KOPT-K1 (cell line): ENCODE results near the gene MARCHF10.

ENCODE experiments used
- H3K27ac ChIP-seq: fragments of 200-600 bp; sonication (generic); 2 replicates; pipeline ENCODE4 v1.5.1; 2016; ENCODE audit warnings: antibody characterized with exemption, mild to moderate bottlenecking, low read depth, low read length; ENCODE audit not compliant: poor library complexity, severe bottlenecking
- H3K36me3 ChIP-seq: fragments of 200-600 bp; sonication (generic); 2 replicates; pipeline ENCODE4 v1.5.1; 2017; ENCODE audit warnings: antibody characterized with exemption, mild to moderate bottlenecking, low read length, moderate library complexity; ENCODE audit not compliant: insufficient read depth
- H3K9me3 ChIP-seq: fragments of 200-600 bp; sonication (generic); 2 replicates; pipeline ENCODE4 v1.5.1; 2017; ENCODE audit warnings: antibody characterized with exemption, low read length, mild to moderate bottlenecking; ENCODE audit not compliant: insufficient read depth, poor library complexity, severe bottlenecking

Gene MARCHF10

DNA sequence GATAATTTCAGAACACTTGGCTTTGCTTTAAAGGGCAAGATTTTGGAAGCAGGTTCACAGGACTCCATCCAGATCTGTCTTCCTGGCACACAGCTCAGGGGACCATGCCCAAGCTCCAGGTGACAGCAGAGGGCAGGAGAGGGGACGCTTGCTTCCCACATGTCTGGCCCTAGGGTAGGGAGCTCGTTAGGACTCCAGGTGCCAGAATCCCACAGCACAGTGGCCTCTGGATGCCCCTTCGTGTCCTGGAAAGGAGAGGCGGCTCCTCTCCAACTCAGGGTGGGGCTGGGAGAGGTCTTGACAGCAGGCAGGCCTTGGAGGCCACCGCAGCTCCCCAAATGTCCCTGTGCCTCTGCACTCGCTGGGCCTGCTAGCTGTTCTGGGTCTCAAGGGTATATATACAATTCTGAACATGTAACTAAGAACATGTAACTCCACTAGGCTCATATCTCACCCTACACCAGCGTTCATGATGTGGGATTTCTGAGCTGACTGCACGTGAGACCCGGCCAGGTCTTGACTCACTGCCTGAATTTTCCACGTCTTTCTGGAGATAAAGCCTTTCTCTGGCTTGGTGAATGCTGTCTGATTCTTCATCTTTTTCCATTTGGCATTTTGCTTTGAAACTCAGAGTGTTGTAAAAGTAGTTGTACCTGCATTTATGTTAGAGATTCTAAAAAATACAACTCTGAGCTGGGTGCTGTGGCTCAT lies 52.8 kb downstream of the MARCHF10 start:
- H3K27ac ChIP-seq: no peak overlapping the region
- H3K9me3 ChIP-seq: no peaks in the 10 kb centered on the region

GRCh38 chr17:62754631-62755030 lies 53.5 kb downstream of the MARCHF10 start:
- Histone ChIP-seq H3K27ac (no peak overlapping the region), H3K36me3 (no peaks in the 10 kb centered on the region), H3K9me3 (no peaks in the 10 kb centered on the region)

More for the DNA sequence above, 52.8 kb downstream of the MARCHF10 start:
- H3K36me3 ChIP-seq: no peaks in the 10 kb centered on the region

DNA sequence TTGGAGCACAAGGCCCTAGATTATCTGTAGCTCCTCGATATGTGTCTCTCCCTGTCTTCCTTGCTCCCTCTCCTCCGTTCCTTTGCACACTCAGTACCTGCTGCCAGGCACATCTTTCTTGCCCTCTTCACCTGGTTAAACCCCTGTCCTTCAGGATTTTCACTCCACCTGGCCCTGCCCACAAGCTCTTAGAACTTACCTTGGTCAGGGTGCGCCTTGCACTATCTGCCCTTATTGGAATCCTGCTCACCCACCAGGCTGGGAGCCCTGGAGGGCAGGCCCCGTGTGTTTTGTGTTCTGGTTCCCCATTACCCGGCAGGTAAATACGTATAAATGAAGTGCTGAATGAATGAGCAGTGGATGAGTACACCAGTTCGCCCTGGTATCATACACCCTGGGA lies 54.6 kb downstream of the MARCHF10 start:
- Histone ChIP-seq H3K36me3 (no peaks in the 10 kb centered on the region), H3K27ac (no peak overlapping the region), H3K9me3 (no peaks in the 10 kb centered on the region)

DNA sequence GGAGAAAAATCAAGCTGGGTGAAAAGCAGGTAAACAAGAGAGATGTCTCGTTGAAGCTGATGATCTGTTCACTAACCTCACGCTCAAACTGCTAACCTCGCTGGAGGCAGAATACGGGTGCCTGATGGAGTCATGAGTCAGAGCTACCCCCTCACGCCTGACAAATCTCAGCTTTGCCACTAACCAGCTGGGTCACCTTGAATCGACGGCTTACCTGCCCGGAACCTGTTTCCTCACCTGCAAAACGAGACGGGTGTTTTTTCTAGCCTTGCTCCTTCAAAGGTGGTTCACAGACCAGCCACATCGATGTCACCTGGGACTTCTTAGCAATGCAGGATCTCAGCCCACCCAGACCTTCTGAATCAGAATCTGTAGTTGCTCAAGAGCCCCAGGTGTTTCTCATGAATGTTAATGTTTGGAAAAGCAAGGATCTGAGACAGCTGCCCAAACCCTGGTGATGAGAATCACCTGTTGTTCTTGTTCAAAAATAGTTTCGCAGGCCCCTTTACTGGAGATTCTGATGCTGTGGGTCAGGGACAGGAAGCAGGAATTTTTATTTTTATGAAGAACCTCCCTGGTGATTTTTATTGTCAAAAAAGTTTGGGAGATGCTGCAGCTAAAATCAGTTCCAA lies 56.9 kb downstream of the MARCHF10 start:
- Histone ChIP-seq H3K27ac (no peak overlapping the region), H3K9me3 (no peaks in the 10 kb centered on the region)

GRCh38 chr17:62750631-62751051 lies 57.5 kb downstream of the MARCHF10 start:
- H3K9me3 ChIP-seq: no peaks in the 10 kb centered on the region
- H3K36me3 ChIP-seq: no peaks in the 10 kb centered on the region
- H3K27ac ChIP-seq: no peak overlapping the region

More for the DNA sequence above, 56.9 kb downstream of the MARCHF10 start:
- H3K36me3 ChIP-seq: no peaks in the 10 kb centered on the region

DNA sequence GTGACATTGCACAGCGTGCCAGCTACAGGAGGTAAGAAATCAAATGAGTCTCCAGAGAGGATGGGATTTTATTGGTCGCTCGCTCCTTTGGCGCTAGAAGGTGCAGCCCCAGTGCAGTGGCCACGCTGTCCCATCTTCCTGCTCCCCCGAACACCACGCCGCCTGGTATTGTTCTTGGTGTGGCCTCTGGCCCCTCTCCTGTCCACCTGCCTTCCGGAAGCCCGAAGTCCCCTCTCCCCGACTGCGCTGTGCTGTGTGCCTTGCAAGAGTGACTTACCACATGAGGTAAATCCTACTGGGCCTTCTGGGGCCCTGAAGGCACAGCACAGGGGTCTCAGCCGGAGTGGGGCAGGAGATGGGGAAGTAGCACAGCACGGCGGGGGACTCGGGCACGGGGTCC lies 58.2 kb downstream of the MARCHF10 start:
- H3K9me3 ChIP-seq: no peaks in the 10 kb centered on the region
- H3K36me3 ChIP-seq: no peaks in the 10 kb centered on the region
- no peak overlapping the region for H3K27ac ChIP-seq

DNA sequence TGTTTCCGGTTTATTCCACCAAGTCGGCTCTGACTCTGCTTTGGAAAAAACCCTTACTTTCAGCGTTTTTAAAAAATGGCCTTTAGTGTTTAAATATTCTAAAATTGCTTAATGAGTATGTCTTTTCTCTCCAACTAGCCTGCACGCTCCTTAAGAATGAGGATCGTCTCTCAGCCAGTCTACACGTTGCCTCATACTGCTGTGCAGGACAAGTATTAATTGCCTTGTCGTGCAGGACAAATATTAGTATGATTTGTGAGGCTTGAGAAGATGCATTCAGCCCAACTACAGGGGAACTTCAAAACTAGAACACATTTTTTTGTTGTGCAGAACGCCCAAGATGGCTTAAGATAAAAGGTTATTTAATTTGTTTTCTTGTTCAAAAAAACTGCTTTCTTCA lies 61.2 kb downstream of the MARCHF10 start:
- Histone ChIP-seq H3K36me3 (no peaks in the 10 kb centered on the region), H3K9me3 (no peaks in the 10 kb centered on the region), H3K27ac (no peak overlapping the region)

DNA sequence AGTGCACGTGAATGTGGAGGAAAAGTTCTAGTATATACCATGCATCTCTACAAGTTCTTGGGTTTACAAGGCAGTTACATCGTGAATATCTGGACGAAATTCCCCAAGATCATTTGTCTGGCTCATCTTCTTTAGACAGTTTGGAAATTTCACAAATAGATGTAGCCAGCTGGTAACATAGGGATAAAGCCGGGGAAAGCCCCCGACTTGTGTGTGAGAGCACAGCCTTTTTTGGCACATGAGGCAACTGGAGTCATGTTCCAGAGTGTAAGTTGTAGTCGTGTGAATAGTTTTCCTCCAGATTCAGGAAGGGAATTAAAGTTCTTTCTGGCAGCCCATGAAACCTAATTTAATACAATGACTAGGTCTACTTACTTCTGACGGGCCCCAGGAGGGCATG lies 62.3 kb downstream of the MARCHF10 start:
- Histone ChIP-seq H3K9me3 (no peaks in the 10 kb centered on the region), H3K36me3 (no peaks in the 10 kb centered on the region), H3K27ac (no peak overlapping the region)

DNA sequence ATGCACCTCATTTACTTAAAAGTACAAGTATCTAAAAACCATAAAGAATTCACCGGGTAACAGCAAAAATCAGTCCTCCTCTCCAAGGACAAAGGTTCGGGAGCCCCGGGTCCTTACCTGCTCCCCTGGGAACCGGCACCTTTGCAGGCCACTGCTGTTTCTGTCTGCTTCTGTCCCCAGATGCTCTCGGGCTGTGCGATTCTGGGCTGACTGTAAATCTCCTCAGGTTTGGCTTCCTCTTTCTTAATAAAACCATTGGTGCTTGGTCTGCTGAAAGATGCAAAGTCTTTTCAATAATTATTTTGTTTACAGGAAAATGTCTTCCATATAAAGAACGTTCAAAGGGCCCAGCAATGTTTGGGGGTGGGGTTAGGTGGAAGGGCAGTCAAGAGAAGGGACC lies 63.9 kb downstream of the MARCHF10 start:
- Histone ChIP-seq H3K27ac (no peak overlapping the region), H3K9me3 (no peaks in the 10 kb centered on the region), H3K36me3 (no peaks in the 10 kb centered on the region)

DNA sequence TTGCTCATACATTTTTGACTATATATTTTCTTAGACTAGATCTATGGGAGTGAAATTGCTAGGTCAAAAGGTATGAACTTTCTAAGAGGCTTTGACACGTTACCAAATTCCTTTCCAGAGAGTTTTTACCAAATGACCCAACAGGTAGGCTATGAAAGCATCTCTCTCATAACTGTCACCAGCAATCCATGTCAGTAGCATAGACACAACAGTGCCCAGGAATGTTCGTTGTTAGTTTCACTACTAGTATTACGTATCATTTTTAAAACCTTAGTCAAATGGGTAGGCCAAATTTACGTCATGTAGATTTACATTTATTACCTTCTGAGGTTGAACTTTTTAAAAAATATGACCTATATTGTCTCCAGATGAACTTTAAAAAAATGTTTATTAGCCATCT lies 66.8 kb downstream of the MARCHF10 start:
- no peaks in the 10 kb centered on the region for H3K9me3 ChIP-seq

DNA sequence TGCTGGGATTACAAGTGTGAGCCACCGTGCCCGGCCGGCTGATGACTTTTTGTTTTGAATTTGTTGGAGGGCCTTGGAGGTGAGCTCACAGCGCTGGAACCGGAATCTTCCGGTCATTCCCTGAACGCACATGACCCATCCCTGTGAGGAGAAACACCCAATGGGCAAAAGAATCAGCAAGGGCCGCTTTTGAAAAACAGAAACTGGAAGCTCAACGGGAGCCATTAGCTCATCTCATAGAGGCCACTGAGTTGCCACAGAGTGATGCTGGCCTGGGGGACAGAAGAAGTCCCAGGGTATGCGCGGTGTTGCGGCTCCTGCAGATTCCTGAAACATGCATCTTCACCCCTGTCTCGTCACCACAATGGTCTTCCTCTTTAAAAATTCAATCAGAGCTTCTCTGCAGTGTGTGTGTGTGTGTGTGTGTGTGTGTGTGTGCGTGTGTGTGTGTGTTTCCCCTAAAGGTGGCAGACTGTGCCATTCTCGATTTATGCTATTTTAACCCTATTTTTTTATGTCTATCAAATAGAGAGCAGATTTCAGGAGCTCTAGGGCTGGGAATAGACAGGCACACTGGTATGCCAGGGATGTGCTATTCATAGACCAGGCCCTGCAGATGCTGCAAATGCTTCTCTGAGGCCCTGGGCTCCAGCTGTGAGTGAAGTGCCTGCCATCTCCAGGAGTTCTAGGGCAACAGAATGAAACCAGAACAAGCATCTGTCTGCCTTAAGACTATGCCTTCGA lies 68.3 kb downstream of the MARCHF10 start:
- no peaks in the 10 kb centered on the region for H3K9me3 ChIP-seq
- H3K27ac ChIP-seq: no peak overlapping the region
- no peaks in the 10 kb centered on the region for H3K36me3 ChIP-seq

More for the DNA sequence above, 66.8 kb downstream of the MARCHF10 start:
- no peak overlapping the region for H3K27ac ChIP-seq
- H3K36me3 ChIP-seq: no peaks in the 10 kb centered on the region

DNA sequence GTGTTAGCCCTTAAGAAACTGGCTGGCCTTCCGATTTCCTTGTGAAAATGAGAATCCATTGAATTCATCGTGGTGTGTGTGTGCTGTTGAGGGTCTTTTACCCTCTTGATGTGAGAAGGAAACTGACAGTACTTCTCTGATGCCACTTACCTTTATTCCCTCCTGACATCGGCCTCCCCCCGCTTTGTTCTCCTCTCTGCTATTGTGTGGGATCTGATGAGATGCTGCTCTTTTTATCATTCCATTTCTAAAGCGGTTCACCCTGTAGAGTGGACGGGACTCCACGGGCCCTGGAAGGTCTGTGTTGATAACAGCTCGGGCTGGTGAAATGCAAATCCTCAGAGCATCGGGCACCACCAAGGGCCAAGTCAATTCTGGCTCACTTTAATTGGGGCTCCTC lies 69.8 kb downstream of the MARCHF10 start:
- Histone ChIP-seq H3K36me3 (no peaks in the 10 kb centered on the region), H3K27ac (no peak overlapping the region), H3K9me3 (no peaks in the 10 kb centered on the region)

DNA sequence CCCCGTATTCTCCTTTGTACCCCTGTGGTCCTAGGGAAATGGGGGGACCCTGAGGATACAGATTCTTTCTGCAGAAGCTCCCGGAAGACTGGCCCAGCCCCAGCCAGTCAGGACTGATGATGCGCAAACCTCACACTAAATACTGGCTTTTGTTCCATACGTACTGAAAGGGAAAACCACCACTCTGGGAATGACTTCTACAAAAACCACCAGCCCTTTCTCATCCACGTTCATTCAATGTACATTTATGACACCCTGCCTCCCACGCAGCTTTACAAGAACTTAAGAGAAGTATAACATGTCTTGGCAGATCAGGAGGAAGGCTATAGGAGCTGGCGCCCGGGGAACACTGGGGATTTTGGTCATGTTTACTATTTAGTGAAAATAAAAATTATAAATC lies 70.6 kb downstream of the MARCHF10 start:
- H3K36me3 ChIP-seq: no peaks in the 10 kb centered on the region
- H3K27ac ChIP-seq: no peak overlapping the region
- no peaks in the 10 kb centered on the region for H3K9me3 ChIP-seq

DNA sequence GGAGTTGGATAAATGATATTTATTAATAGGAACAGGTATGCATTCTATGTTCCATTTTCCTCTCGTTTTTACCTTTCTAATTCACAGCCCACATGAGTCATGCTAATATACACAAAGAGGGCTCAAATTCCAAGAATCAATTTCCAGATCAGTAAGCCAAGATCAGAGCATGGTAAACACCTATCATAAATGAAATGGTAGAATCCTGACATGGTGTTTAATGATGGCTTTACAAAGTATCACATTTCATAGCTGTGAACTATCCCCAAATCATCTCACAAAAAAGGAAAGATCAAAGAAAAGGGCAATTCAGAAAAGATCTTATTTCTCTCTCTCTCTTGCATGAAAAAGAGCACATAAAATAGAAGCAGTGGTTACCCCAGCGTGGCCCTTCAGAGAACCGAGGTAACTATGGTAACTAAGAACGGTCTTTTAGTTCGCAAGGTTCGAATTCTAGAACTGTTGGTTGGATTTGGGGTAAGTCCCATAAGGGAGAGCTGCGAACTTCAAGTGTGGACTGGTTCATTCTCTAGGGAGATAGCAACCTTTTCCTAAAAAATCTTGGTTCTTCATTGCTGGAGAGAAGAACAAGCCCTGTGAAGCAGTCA lies 73.0 kb downstream of the MARCHF10 start:
- Histone ChIP-seq H3K9me3 (no peaks in the 10 kb centered on the region), H3K27ac (no peak overlapping the region), H3K36me3 (no peaks in the 10 kb centered on the region)

GRCh38 chr17:62732125-62732524 lies 76.0 kb downstream of the MARCHF10 start:
- no peak overlapping the region for H3K27ac ChIP-seq
- H3K36me3 ChIP-seq: no peaks in the 10 kb centered on the region
- no peaks in the 10 kb centered on the region for H3K9me3 ChIP-seq
